GM23338 (cell line): ENCODE results near the gene SH3D19. TPM values are rescaled to one million over a fixed set of nuclear protein-coding genes. Genes with fewer than 3 reads are reported as not detected.

Experiments
- ATAC-seq: fragments of 200-7000 bp; cut with Tn5 transposase; 3 replicates; pipeline ENCODE4 v1.9.1; 2020
- DNase-seq: peaks from one replicate; pipeline ENCODE4 v3.0.0-alpha.2; 2015; ENCODE audit warnings: low spot score
- H2AFZ ChIP-seq: fragments of 200-600 bp; sonication (generic); 2 replicates; pipeline ENCODE4 v1.8.0; 2016; ENCODE audit warnings: antibody characterized with exemption, mild to moderate bottlenecking, moderate library complexity
- H3F3A ChIP-seq: fragments of 200-600 bp; sonication (generic); replicated peaks from 2 replicates; pipeline ENCODE4 v1.8.0; 2017; ENCODE audit warnings: antibody characterized with exemption, mixed run types, low read depth
- H3K27ac ChIP-seq: fragments of 200-600 bp; sonication (generic); 2 replicates; pipeline ENCODE4 v1.6.1; 2016; ENCODE audit warnings: low read depth
- H3K27me3 ChIP-seq: fragments of 200-600 bp; sonication (generic); 2 replicates; pipeline ENCODE4 v1.8.0; 2016; ENCODE audit warnings: mild to moderate bottlenecking, mixed run types, moderate library complexity; ENCODE audit not compliant: insufficient read depth
- H3K36me3 ChIP-seq: fragments of 200-600 bp; sonication (generic); 2 replicates; pipeline ENCODE4 v1.8.0; 2016; ENCODE audit warnings: mild to moderate bottlenecking; ENCODE audit not compliant: insufficient read depth
- H3K4me1 ChIP-seq: fragments of 200-600 bp; sonication (generic); 2 replicates; pipeline ENCODE4 v1.8.0; 2016; ENCODE audit warnings: mild to moderate bottlenecking, moderate library complexity; ENCODE audit not compliant: insufficient read depth
- H3K4me2 ChIP-seq: fragments of 200-600 bp; sonication (generic); 2 replicates; pipeline ENCODE4 v1.7.1; 2017; ENCODE audit warnings: mixed run types
- H3K4me3 ChIP-seq: fragments of 200-600 bp; sonication (generic); 2 replicates; pipeline ENCODE4 v1.6.1; 2016; ENCODE audit warnings: mixed run types
- H3K79me2 ChIP-seq: fragments of 200-600 bp; sonication (generic); replicated peaks from 2 replicates; pipeline ENCODE4 v1.8.0; 2017; ENCODE audit warnings: mild to moderate bottlenecking; ENCODE audit not compliant: insufficient read depth
- H3K9me2 ChIP-seq: fragments of 200-600 bp; sonication (generic); 2 replicates; pipeline ENCODE4 v1.8.0; 2017; ENCODE audit not compliant: insufficient read depth
- H4K20me1 ChIP-seq: fragments of 200-600 bp; sonication (generic); replicated peaks from 2 replicates; pipeline ENCODE4 v1.8.0; 2017; ENCODE audit warnings: mild to moderate bottlenecking; ENCODE audit not compliant: insufficient read depth
- H3K27ac Mint-ChIP-seq: 2 replicates; pipeline ENCODE4 v1.8.0; 2020; ENCODE audit warnings: inconsistent platforms, mild to moderate bottlenecking, moderate library complexity, mixed read lengths
- H3K27me3 Mint-ChIP-seq: 3 replicates; pipeline ENCODE4 v1.8.0; 2022; ENCODE audit warnings: low read depth, mild to moderate bottlenecking, moderate library complexity, mixed read lengths, inconsistent platforms; ENCODE audit not compliant: insufficient read depth, poor library complexity
- H3K36me3 Mint-ChIP-seq: 3 replicates; pipeline ENCODE4 v1.8.0; 2021; ENCODE audit warnings: low read depth, mild to moderate bottlenecking, inconsistent platforms, moderate library complexity, mixed read lengths
- H3K4me1 Mint-ChIP-seq: 3 replicates; pipeline ENCODE4 v1.8.0; 2020; ENCODE audit warnings: mild to moderate bottlenecking, inconsistent platforms, mixed read lengths
- H3K4me3 Mint-ChIP-seq: 3 replicates; pipeline ENCODE4 v1.8.0; 2021; ENCODE audit warnings: moderate library complexity, mild to moderate bottlenecking, inconsistent platforms, mixed read lengths
- H3K9me3 Mint-ChIP-seq: 3 replicates; pipeline ENCODE4 v1.8.0; 2020; ENCODE audit warnings: moderate library complexity, mild to moderate bottlenecking, inconsistent platforms, mixed read lengths
- CREB1 ChIP-seq: fragments of 250-450 bp; sonication (Bioruptor Pico); IDR thresholded peaks from 2 replicates; pipeline ENCODE4 v1.5.0; 2020; ENCODE audit warnings: low read depth, mild to moderate bottlenecking, moderate library complexity
- CTCF ChIP-seq, 2 experiments: fragments of 200-600 bp in 1 of 2; sonication (generic) in 1 of 2; conservative IDR thresholded peaks; 2 replicates each; pipeline versions ENCODE4 v1.5.1 to v1.6.1; 2016 to 2017; ENCODE audit warnings: antibody characterized with exemption in 2 of 2, low read depth in 2 of 2, mild to moderate bottlenecking in 2 of 2, moderate library complexity in 1 of 2
- EZH2 ChIP-seq: fragments of 200-600 bp; sonication (generic); IDR thresholded peaks from one replicate; pipeline ENCODE4 v1.8.0; 2017; ENCODE audit warnings: antibody characterized with exemption, mild to moderate bottlenecking, low read depth; ENCODE audit not compliant: unreplicated experiment
- EZH2phosphoT487 ChIP-seq: fragments of 200-600 bp; sonication (generic); IDR thresholded peaks from one replicate; pipeline ENCODE4 v1.8.1; 2018; ENCODE audit warnings: antibody characterized with exemption; ENCODE audit not compliant: unreplicated experiment
- JUNB ChIP-seq: IDR thresholded peaks from one replicate; pipeline ENCODE4 v1.6.1; 2016; ENCODE audit warnings: antibody characterized with exemption; ENCODE audit not compliant: unreplicated experiment
- NANOG ChIP-seq: IDR thresholded peaks from 2 replicates; pipeline ENCODE4 v1.6.1; 2016; ENCODE audit warnings: antibody characterized with exemption, borderline replicate concordance
- POLR2AphosphoS5 ChIP-seq: IDR thresholded peaks from 2 replicates; pipeline ENCODE4 v1.6.1; 2016; ENCODE audit warnings: antibody characterized with exemption, low read depth
- REST ChIP-seq: IDR thresholded peaks from one replicate; pipeline ENCODE4 v1.6.1; 2018; ENCODE audit warnings: antibody characterized with exemption; ENCODE audit not compliant: unreplicated experiment
- STAT1 ChIP-seq: IDR thresholded peaks from one replicate; pipeline ENCODE4 v1.6.1; 2016; ENCODE audit warnings: antibody characterized with exemption; ENCODE audit not compliant: unreplicated experiment
- ZNF114 ChIP-seq: fragments of 250-450 bp; sonication (Bioruptor Pico); IDR thresholded peaks from 2 replicates; pipeline ENCODE4 v1.5.0; 2020; ENCODE audit warnings: mild to moderate bottlenecking, moderate library complexity
- ZNF331 ChIP-seq: fragments of 250-450 bp; sonication (Bioruptor Pico); IDR thresholded peaks from 2 replicates; pipeline ENCODE4 v1.5.0; 2020; ENCODE audit warnings: low read depth, mild to moderate bottlenecking, moderate library complexity
- ZNF462 ChIP-seq: fragments of 250-450 bp; sonication (Bioruptor Pico); IDR thresholded peaks from 2 replicates; pipeline ENCODE4 v1.5.0; 2020; ENCODE audit warnings: mild to moderate bottlenecking, moderate library complexity
- polyA plus RNA-seq: library from polyadenylated mRNA; unstranded; fragments of >200 nt; fragmentation: Nextera tagmentation; extraction: Ambion mirVana; gene quantifications from 2 replicates; pipeline ENCODE4 v1.2.1, GENCODE V29; 2016
- total RNA-seq: library from RNA; depleted of rRNA; stranded (reverse); fragments of >200 nt; shearing (Covaris generic); gene quantifications from 2 replicates; pipeline ENCODE4 v1.2.3, GENCODE V29; 2014

The SH3D19 gene
- total and polyA plus RNA-seq, 2 experiments from 2014 or later = 25.3 to 57.4 TPM

GRCh38 chr4:151206241-151207005 lies 119.0 kb downstream of the SH3D19 start:
- H3K27ac ChIP-seq = no peak overlapping the region
- H3K27me3 Mint-ChIP-seq = no peaks in the 10 kb centered on the region
- H3K4me3 ChIP-seq = no peak overlapping the region
- H3K4me3 Mint-ChIP-seq = no peak overlapping the region
- DNase-seq (no peak), ATAC-seq (no peak)
- H3K27me3 ChIP-seq = no peaks in the 10 kb centered on the region
- no peaks in the 10 kb centered on the region for H3K9me2 ChIP-seq
- no peaks in the 10 kb centered on the region for H4K20me1 ChIP-seq
- peaks cover 5% of the 10 kb centered on the region; the same call in 2 of the 3 replicates for H3K4me1 Mint-ChIP-seq
- H2AFZ ChIP-seq = no peak overlapping the region
- TF ChIP-seq ZNF331 (CRISPR knock-in tag) (no peak), STAT1 (no peak), CTCF (conservative IDR thresholded peaks at IDR 0.05; ENCODE audit: low read depth in 2 of 2) (no peak), JUNB (no peak), POLR2AphosphoS5 (no peak), NANOG (no peak), ZNF462 (no peak), CREB1 (CRISPR knock-in tag) (no peak), REST (no peak), ZNF114 (CRISPR knock-in tag) (no peak), EZH2phosphoT487 (no peak), EZH2 (no peak)
- no peaks in the 10 kb centered on the region for H3K36me3 ChIP-seq
- H3K4me2 ChIP-seq = no peak overlapping the region
- 0 out of 2 replicates have a peak, but pooled peaks cover 3% of the 10 kb centered on the region for H3K79me2 ChIP-seq
- H3K9me3 Mint-ChIP-seq = no peaks in the 10 kb centered on the region
- H3K4me1 ChIP-seq = no peaks in the 10 kb centered on the region; the same call in 1 of the 2 replicates
- no peak overlapping the region for H3K27ac Mint-ChIP-seq
- H3F3A ChIP-seq = no peaks in the 10 kb centered on the region
- H3K36me3 Mint-ChIP-seq = no peaks in the 10 kb centered on the region
